ENCODE data around the gene CRB2.
"Not testable (repeated sequence)": the region's sequence is repeated elsewhere in the genome, so short reads cannot be mapped to it uniquely, and the experiment has no call there.

Gene CRB2

DNA sequence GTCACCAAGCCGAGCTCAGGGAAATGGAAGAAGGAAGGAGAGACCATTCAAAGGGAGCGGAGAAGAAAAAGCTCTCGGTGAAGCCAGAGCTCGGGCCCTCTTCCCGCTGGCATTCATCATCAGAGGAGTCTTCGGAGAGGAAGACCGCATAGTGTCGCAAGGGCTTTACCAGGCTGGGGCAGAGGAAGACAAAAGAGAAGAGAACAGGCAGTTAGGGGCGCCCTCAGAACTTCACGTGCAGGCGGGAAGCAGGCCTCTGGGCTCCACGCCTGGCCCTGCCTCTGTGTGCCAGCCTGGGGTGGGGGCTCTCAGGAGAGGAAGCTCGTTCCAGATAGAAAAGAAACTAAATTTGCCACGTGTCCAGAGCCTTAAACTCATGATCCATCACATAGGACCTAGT is 31.7 kb downstream of the CRB2 start:
- DNase-seq: no peak

DNA sequence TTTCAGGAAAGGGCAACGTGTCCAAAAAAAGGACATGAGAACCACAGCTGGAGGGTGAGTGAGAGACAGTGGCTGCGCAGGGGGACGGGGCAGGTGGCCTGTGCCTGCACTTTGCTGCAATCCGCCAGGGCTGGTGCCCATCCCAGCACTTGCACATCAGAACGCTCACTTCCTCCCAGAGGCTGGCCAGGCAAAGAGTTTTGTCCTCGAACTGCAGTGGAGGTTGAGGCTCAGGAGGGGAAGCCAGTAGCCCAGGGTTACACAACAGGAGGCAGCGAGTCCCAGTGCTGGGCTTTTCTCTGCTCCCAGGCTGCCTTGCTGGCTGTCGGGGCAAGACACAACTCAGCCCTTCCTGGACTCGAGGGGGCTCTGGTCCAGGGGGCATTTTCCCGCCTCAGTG is 33.1 kb downstream of the CRB2 start:
- DNase-seq: no peak

DNA sequence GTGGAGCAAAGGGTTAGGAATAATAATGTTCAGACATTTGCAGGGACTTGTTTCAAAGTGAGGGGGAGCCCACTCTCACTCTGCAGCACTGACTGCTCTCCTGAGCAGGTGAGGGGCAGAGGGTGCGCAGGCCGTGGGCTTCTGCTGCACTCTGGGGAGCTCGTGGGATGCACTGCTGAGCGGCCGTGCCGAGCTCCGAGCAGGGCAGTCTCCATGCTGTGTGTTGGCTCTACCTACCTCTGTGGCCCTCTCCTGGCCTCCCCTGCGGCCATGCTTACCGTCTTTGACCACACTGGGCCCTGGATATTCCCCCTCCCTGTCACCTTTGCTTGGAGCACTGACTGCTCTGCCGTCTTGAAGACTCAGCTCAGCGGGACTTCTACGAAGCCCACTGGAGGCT is 33.7 kb downstream of the CRB2 start:
- no peak for DNase-seq

DNA sequence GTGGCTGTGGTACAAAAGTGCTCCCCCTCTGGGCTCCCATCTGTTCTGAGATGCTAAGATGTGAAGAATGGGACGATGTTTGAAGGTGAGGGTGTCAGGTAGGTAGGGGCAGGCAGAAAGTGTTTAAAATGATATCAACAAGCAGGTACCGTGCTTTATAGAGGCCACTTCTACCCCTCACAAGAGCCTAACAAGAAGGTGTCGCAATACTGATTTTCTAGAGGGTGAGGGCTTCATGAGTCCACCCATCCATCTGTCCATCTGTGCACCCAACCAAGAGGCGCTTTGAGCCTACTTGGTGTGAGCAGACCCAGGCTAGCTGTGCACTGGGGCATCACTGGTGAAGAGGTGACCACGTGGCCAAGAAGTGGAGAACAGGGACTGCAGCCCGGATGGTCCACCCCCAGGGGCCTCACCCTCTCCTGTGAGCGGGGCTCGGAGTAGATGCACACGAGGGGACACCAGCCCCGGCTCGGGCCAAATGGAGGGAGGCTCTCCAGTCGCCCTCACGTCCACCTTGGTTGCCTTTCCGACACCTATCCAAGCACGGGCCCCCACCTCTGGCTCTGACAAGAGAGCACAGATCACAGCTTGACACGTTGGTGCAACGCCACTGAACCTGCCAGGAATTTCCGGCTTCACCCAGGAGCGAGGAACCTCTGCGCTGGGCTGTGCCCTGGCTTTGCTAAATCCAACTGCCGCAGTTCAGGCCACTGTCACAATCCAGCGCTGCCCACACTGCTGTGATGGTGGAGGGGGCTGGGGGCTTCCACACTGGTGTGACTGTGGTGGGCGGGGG is 34.5 kb downstream of the CRB2 start:
- no peak for DNase-seq

DNA sequence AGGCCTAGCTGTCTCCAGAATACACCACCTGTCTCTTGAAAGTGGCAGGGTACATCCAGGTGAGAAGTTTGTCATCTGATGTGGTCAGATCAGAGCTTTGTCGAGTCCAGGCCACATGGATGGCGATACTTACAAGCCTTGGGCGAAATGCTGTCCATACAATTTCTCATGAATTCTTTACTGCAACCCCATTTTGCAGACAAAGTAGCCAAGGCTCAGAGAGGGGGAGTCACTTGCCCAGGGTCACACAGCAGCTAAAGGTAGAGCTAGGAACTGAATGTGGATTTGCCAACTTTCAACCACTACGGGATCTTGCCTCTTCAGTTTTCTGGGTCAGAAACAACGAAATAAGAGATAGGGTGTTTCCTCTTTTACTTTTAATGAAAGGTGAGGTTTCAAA is 35.2 kb downstream of the CRB2 start:
- DNase-seq: no peak

DNA sequence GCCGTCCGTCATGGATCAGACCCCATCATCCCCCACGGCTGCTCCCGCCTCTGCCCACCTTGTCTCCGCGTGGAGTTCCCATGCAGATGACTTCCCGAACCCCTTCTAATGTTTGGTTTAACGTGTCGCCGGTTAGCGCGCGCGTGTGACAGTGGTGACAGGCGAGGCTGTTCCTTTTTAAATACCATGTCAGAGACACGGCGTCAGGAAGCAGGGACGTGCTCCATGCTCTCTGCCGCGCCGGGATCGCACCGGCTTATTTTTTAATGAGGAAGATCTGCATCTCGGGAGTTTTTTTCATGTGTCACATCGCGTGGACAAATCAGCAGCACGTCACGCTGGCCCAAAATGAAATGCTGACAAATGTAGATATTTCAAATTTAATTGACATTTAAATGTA is 35.9 kb downstream of the CRB2 start:
- no peak for DNase-seq

DNA sequence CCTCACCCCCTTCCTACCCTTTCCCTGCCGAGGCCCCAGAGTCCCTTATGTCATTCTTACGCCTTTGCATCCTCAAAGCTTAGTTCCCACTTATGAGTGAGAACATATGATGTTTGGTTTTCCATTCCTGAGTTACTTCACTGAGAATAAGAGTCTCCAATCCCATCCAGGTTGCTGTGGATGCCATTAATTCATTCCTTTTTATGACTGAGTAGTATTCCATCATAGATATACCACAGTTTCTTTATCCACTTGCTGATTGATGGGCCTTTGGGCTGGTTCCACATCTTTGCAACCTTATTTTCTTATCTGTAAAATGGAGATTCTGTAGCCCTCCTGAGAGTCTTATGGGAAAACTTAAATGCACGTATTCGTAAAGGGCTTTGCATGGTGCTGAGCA is 36.8 kb downstream of the CRB2 start:
- DNase-seq: no peak

DNA sequence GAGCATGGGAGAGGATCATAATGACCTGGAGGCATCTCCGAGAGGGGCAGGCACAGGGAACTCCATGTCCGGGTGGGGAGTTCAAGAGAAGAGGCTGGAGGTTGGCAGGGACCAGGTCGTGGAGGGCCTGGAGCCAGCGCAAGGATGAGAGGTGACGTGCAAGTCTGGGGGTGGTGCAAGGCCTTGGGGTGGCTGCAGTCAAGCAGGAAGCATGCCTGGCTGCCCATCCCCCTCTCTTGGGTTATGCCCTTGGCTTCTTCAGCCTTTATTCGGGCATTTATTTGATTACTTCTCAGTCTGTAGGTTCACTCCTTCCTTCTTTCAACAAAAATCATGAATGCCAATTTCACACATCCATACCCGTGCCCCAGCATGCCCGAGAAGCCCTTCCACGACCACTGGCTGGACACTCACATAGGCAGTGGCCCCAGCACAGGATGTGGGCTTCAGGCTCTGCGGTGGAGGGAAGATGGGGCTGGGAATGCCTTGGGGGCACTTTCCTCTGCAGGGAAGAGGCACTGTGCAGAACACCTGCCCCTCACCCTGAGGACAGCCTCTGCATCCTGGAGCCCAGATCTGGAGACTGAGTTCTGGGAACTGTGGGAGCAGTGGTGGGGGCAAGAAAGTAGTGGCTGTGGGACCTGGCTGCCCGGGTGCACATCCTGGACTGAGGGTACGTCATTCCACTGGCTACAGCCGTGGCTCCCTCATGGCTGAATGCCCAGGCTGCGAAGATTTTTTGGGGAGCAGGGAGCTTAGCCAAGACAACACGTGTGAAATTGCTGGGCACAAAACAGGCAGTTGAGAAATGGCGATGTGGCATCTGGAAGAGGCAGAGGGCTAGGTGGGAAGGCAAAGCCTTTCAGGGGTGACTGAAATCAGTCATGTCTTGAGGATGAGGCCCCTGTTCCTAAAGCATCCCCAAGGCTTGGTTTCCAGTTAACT is 38.6 kb downstream of the CRB2 start:
- DNase-seq: no peak

DNA sequence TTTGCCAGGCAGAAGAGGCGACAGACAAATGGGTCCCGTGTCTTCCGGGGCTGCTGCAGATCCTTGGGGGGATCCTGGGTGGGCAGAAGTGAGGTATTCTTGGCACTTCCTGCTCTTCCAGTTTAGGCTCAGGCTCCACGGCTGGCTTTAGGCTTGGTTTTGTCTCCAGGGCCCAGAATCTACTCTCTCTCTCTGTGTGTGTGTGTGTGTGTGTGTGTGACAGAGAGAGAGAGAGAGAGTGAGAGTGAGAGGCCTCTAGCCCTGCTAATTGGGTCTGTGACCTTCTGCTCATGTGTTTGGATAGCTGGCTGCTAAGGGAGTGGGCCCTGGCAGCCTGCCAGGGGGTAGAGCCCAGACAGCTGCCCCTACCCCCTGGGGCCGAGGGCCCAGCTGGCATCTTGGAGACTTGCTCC is 39.3 kb downstream of the CRB2 start:
- DNase-seq: peak; percentile 84

DNA sequence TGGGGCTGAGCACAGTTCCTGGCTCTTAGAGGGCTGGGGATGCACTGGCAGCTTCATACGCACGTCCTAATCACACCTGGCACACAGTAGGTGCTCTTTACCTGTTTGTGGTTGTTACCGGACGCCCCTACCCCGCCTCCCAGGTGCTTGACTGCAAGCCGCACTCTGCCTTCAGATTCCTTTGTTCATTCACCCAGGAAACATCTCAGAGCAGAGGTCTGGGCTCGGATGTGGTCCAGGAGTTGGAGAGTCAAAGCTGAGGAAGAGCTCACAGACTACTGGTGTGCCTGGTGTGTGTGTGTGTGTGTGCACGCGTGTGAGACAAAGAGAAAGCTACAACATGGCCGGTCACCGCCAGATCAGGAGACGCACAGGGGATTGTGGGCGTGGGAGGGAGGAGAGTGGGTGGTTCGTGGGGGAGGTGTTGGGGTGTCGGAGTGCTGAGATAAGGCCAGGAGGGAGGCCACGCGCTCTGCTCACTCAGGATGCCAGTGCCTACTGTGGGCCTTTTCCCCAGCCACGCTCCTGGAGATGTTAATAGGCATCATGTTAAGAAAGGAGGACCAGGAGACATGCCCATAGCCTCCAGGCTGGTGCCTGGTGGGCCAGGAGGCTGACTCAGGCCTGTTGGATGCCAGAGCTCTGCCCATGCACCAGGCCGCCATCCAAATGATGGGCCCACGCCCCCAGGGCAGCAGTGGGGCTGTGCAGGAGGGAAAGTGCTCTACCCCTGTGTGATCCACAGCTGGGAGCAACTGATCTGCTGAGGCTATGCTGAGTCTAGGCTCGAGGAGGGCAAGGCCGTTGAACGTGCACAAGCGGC is 39.9 kb downstream of the CRB2 start:
- no peak for DNase-seq

DNA sequence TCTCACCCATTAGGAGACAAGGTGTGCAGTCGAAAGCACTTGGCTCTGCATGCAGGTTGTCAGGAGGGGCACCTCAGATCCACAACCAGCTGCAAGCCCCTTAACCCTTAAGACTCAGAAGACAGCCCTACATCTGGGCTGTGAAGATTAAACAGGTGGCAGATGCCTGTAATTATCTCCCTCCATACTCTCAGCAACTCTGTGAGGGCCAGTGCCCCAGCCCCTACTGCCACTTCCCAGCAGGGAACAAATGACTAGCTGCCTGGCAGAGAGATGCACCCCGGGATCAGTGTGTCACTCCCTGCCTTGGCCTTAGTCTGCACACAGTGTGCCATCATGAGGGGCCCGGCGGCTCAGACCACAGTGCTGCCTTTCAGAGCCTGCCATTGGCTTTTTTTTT is 42.0 kb downstream of the CRB2 start:
- DNase-seq: no peak

DNA sequence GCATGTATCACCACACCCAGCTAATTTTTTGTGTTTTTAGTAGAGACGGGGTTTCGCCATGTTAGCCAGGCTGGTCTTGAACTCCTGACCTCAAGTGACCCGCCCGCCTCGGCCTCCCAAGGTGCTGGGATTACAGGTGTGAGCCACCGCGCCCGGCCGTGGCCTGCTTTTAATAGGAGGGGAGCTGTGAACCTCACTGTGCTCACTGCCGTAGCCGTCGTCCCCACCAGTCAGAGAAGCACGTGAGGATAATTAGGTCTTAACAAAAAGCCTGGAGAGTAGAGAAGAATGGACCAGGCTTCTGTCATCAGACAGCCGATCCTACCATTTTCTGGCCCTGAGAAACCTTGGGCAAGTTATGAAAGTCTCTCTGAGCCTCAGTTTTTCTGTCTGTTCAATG is 42.9 kb downstream of the CRB2 start:
- DNase-seq: not testable (repeated sequence)

DNA sequence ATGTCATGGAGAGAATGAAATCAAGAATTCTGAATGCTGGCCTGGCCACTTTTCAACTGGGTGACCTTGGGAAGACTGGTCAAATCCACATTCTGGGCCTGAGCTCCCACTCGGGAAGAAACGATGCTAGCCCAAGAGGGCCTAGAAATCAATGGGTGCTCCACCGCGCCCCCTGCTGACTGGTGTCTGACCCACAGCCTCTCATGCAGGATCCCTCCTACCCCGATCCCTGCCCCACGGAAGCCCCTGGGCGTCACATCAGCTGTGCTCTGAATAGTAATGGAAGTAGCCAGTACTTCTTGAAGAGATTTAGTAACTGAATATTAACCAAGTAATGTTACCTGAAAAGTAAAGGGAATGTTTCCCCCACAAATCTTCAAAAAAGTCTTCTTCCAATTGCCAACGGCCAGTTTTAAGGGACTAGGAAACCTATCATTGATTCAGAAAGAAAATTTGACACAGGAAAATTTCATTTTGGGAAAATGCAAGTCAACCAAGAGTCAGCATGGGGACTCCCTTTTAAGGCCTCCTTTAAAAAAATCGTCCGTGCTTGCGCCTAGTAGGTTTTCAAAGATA is 43.9 kb downstream of the CRB2 start:
- DNase-seq: no peak

DNA sequence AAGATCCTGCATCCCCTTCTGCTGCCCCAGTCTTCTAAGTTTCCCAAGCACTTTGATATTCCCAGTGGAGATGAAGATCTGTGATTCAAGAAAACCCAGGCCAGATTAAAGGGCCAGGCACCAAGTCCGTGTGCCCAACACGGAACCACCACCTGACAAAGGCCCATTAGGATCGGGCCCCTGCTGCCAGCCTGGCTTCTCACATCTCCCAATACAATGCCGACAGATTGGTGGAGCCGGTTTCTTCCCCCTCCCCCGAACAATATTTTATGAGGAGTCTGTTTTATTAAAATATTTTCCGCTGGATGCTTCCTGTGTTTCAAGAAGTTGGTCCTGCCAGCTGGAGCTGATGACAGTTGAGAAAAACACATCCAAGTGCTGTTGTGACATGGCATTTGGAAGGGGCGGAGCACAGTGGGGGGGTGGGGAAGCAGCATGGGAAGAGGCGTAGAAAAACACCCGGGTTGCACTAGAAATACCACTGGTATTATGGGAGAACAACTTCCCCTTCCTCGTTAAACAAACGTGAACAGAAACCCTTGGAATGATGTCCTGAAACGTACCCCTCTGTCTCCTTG is 45.0 kb downstream of the CRB2 start:
- DNase-seq: no peak

DNA sequence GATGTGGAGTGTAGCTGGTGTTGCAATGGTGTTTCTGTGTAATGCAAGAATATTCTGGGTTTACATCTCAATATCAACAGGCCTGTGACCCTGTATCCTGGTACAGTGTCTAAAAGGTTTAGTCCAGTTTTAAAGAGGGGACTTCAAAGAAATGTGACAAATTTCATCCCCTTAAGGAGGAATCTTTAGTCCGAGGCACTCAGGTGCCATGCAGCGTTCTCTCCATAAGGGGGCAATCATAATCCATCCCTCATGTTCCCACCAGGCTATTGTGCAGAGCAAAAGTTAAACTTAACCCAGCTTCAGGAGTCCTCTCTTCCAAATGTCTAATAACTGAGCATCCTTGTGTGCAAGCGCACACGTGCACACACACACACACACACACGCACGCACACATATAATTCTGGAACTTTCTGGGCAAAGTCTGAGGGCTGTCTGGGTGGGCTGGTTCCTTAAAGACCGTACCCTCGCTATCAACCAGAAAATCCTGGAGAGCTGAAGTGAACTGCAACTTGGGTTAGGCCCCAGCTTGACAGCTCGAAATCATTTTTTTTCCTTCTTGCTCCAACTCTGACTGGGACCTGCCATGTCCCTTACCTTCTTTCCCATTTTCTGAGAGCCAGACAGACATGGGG is 46.0 kb downstream of the CRB2 start:
- no peak for DNase-seq

DNA sequence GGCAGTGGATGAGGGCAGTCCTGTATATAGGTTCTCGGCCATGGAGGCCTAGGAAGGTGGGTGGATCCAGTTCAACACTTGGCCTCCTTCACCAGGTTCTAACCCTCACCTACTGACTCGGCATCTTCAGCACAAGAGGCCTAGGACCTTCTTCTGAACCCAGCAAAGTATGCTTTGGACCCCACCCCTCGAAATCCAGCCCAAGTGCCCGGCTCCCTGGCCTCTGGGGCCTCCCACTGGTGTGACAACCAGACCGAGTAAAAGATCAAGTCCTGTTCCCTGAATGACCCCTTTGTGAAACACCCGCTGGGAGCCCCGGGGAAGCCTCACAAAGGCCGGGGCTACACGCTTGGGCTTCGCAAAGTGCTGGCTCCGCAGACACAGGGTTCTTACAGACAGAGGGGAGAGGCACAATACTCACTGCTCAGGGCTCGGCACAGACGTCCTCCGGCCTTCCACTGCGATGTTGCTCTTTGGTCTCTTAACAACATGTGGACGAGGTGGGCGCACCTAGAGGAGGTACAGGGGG is 47.0 kb downstream of the CRB2 start:
- no peak for DNase-seq

DNA sequence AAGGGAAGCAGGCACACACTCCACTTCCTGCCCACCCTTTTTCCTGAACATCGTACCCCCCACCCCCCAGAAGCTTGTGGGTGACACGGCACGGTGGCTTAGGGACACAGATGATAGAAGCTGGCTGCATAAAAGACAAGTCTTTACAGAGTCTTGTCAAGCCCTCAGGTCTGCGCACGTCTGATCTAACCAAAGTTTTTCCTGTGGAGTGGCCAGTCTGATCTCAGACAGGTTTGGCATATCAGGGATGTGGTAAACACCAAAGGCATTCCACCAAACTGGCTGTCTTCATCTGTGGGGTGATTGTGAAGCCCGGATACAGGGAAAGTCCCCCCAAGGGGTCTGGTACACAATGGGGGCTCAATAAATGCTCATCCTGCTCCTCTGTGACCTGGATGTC is 50.0 kb downstream of the CRB2 start:
- DNase-seq: no peak

DNA sequence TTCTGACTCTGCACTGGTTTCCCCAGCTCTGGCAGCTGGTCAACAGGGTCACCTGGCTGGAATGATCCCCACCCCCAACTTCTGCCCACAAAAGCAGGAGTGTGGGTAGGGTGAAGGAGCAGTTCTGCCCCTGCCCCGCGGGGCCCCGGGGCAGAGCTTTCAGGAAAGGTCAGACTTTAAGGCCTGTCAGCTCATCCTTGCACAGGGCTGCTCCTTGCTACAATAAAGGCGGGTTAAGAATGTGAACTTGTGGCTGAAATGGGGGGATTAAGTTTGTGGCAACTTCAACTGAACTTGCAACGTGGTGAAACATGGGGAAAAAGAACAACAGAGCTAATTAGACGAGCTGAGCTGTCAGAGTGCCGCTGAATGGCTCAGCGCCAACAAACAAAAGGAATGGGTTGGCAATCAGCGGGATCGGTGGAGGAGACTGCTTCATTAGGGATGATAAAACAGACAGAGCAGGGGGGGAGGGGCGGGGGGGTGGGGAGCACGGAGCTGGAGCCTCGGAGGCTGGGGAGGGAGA is 50.8 kb downstream of the CRB2 start:
- peak; percentile 14 for DNase-seq

DNA sequence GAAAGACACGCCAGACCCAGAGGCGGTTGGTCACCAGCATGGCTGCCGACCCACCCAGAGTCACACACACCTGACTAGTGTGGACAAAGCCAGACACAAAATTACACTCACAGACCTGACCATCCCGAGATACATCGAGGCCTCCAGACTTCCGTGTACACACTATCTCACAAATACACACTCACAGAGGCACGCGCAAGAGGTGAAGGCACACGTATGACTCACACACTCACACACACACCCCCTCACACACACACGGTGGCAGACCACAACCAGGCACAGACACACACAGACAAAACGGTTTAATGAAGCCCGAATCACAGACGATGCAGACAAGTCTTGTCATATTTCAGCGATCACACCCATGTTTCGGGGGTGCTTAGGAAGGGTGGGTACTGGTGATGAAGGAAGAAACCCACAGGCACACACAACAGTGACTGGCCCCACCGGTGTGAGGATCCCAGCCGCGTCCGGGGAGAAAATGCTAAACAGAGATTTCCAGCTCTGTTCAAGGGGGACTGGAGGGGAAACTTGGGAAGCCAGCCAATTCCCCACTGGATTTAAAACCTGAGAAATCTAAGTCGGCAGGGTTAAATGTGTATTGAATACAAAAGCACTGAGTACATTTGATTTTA is 51.3 kb downstream of the CRB2 start:
- DNase-seq: peak; percentile 26

DNA sequence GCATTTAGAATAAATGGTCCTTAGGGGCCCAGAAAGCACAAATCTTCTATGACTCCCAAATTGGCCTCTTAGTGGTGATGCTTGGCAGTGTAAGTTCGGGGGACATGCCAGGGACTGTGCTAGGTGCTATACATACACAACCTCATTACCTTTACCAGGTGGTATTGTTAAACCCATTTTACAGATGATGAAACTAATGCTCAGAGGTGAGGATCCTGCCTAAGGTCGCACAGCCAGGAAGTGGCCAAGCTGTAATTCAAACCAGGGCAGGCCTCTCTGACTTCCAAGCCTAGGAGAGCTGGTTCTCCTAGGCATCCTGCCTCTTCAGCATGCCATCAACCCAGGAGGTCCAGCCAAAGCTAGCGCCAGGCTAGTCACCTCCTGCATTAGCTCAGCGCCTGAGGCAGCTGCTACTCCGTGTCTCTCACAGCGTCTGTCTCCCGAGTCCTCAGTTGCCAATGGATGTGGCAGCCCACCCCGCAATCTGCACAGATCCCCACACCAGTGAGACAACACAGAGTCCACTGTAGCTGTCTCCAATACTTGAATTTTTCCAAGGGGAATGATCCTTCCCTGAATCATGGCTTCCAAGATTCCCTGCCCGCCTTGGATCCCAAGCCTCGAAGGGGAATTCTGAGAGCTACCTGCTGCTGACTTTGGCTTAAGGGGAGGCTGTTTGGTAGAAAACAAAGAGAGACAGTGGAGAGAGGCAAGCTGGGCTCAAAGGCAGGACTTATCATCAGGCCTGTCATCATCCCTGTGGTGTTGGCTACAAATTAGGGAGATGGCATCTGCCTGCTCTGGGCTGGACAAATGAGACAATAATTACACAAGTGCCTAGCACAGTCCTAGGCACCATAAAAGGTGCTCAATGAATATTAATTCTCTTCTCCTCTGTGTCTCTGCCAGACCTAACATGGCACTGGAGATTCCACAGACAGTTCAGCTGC is 52.6 kb downstream of the CRB2 start:
- DNase-seq: no peak

All from DMS153 (cell line).